ENCODE results near the gene RASGRF2.

The RASGRF2 gene

GRCh38 chr5:81068063-81068462 lies 107.9 kb downstream of the RASGRF2 start:
- TF ChIP-seq CTCF (IDR thresholded peaks at IDR 0.05; ENCODE audit: low read depth, low read length, missing control alignments): no peak
- in situ Hi-C loops (cut with HindIII; ENCODE audit: low sequenced_read_pairs): no loop called here
- H3K4me3 ChIP-seq (ENCODE audit: low read depth, low read length): no peak overlapping the region
- no peak for DNase-seq (ENCODE audit: low read depth)

DNA sequence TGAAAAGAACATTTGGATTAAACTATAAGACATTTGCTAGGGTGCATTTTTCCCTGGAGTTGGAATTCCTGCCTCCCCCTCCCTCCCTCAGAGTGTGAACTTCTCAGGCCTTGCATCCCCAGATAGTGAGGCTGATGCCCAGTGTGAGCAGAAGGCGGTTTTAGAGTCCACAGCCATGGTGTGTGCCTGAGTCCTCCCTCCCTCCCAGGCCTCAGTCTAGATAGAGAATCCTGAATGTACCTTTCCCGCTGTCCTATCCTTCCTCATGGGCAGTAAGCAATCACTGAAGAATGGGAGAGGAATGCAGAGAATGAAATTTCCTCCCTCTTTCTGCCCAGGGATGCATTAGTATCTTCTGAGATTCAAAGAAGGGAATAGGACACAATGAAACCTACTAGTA lies 108.5 kb downstream of the RASGRF2 start:
- no peak overlapping the region for H3K4me3 ChIP-seq (ENCODE audit: low read depth, low read length)
- no peak for DNase-seq (ENCODE audit: low read depth)
- in situ Hi-C loops (cut with HindIII; ENCODE audit: low sequenced_read_pairs): no loop called here
- TF ChIP-seq CTCF (IDR thresholded peaks at IDR 0.05; ENCODE audit: low read depth, low read length, missing control alignments): no peak

DNA sequence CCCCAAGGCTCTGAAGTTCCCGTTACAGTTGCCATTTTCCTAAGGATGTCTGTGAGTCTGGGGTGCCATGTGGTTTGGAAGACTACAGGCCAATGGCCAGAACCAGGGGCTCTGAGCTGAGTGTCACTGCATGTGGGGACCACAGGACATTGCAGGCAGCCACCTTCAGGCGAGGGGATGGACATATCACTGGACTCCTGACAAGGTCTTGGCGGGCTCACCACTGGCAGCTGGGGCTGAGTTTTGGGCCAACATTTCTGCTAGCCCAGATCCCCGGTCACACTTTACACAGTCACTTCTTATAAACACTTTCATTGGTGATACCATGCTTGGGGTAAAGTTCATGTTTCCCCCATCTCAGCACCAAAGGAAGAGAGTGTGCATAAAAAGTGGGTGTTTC lies 109.8 kb downstream of the RASGRF2 start:
- no peak for DNase-seq (ENCODE audit: low read depth)
- no peak overlapping the region for H3K4me3 ChIP-seq (ENCODE audit: low read depth, low read length)
- in situ Hi-C loops (cut with HindIII; ENCODE audit: low sequenced_read_pairs): no loop called here
- no peak for TF ChIP-seq CTCF (IDR thresholded peaks at IDR 0.05; ENCODE audit: low read depth, low read length, missing control alignments)

DNA sequence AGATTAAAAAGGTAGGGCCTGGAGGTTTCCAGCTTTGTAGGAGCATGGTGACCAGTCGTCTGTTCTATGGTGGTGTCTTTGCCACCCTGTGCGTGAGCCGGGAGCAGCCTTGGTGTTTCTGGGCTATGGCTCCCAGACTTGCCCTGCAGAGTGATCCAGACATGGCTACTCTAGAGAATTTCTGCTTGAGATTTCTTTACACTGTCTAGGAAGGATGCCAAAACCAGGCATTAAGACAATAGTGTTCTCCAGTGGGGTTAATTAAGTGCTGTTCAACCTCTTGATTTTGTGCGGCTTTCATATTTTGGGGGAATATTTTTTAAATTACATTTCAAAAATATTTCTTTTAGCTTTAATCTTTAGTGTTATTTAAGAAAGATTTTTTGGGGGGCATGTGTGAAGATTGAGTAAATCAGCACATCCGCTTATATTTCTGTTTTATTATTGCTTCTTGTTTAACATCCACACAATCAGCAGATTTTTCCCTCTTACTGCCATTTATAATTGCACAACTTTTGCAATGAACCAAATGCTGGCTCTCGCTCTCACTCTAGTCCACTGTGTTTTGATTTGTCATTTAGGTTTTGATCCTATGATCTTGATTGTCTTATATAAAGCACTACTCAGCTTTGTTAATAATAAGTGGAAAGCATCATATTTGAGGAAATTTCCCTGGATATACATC lies 110.5 kb downstream of the RASGRF2 start:
- H3K4me3 ChIP-seq (ENCODE audit: low read depth, low read length): no peak overlapping the region
- in situ Hi-C loops (cut with HindIII; ENCODE audit: low sequenced_read_pairs): no loop called here
- TF ChIP-seq CTCF (IDR thresholded peaks at IDR 0.05; ENCODE audit: low read depth, low read length, missing control alignments): no peak
- DNase-seq (ENCODE audit: low read depth): no peak

GRCh38 chr5:81075041-81075440 lies 114.9 kb downstream of the RASGRF2 start:
- no peak for TF ChIP-seq CTCF (IDR thresholded peaks at IDR 0.05; ENCODE audit: low read depth, low read length, missing control alignments)
- no peak for DNase-seq (ENCODE audit: low read depth)
- in situ Hi-C loops (cut with HindIII; ENCODE audit: low sequenced_read_pairs): no loop called here
- H3K4me3 ChIP-seq (ENCODE audit: low read depth, low read length): no peak overlapping the region

GRCh38 chr5:81077105-81077504 lies 116.9 kb downstream of the RASGRF2 start:
- no peak overlapping the region for H3K4me3 ChIP-seq (ENCODE audit: low read depth, low read length)
- in situ Hi-C loops (cut with HindIII; ENCODE audit: low sequenced_read_pairs): no loop called here

More at GRCh38 chr5:81077105-81077504, 116.9 kb downstream of the RASGRF2 start:
- no peak for DNase-seq (ENCODE audit: low read depth)
- TF ChIP-seq CTCF (IDR thresholded peaks at IDR 0.05; ENCODE audit: low read depth, low read length, missing control alignments): no peak
